Spleen (tissue), 11 donors: ENCODE measurements around the gene DYRK1A. TPM values are rescaled to one million over a fixed set of nuclear protein-coding genes. Genes with fewer than 3 reads are reported as not detected.

Experiments
- DNase-seq: peaks from one replicate; pipeline ENCODE4 v3.0.0-alpha.2; 2020
- H3K27ac ChIP-seq, 8 donors: fragments of 200-600 bp; sonication (generic) in 7 of 8; 1 replicate in 4 of 8; 2 replicates in 4 of 8; pipeline versions ENCODE4 v1.5.0 to v1.8.0; 2016 to 2021; ENCODE audit warnings: inconsistent platforms in 4 of 8, mild to moderate bottlenecking in 4 of 8, moderate library complexity in 1 of 8
- H3K27me3 ChIP-seq, 7 donors: fragments of 200-600 bp; sonication (generic) in 6 of 7; replicated peaks in 1 of 7; 1 replicate in 4 of 7; 2 replicates in 3 of 7; pipeline versions ENCODE4 v1.5.0 to v1.8.0; 2016 to 2021; ENCODE audit warnings: inconsistent platforms in 3 of 7, mild to moderate bottlenecking in 1 of 7
- H3K36me3 ChIP-seq, 6 donors: fragments of 200-600 bp; sonication (generic) in 5 of 6; 1 replicate in 4 of 6; 2 replicates in 2 of 6; pipeline versions ENCODE4 v1.5.0 to v1.8.0; 2016 to 2021; ENCODE audit warnings: inconsistent platforms in 2 of 6
- H3K4me1 ChIP-seq, 6 donors: fragments of 200-600 bp; sonication (generic) in 5 of 6; 1 replicate in 3 of 6; 2 replicates in 3 of 6; pipeline versions ENCODE4 v1.5.0 to v1.8.0; 2016 to 2021; ENCODE audit warnings: inconsistent platforms in 3 of 6
- H3K4me3 ChIP-seq, 8 donors: fragments of 200-600 bp; sonication (generic) in 7 of 8; 1 replicate in 4 of 8; 2 replicates in 4 of 8; pipeline versions ENCODE4 v1.5.0 to v1.8.0; 2016 to 2021; ENCODE audit warnings: inconsistent platforms in 4 of 8, mild to moderate bottlenecking in 4 of 8, moderate library complexity in 2 of 8
- H3K9me3 ChIP-seq, 8 donors: fragments of 200-600 bp; sonication (generic) in 7 of 8; 1 replicate in 4 of 8; 2 replicates in 4 of 8; pipeline versions ENCODE4 v1.5.0 to v1.8.0; 2016 to 2021; ENCODE audit warnings: inconsistent platforms in 4 of 8
- POLR2A ChIP-seq, 3 donors: fragments of 450-650 bp; IDR thresholded peaks; one replicate each; pipeline ENCODE4 v1.5.1; 2017; ENCODE audit warnings: antibody characterized with exemption in 3 of 3, mild to moderate bottlenecking in 1 of 3
- POLR2AphosphoS5 ChIP-seq, 3 donors: sonication (generic); formaldehyde crosslinking; IDR thresholded peaks; one replicate each; pipeline ENCODE4 v1.5.1; 2017; ENCODE audit warnings: antibody characterized with exemption in 3 of 3
- WGBS, 5 donors: extraction: QIAGEN DNeasy Blood & Tissue Kit in 3 of 5; methylation state at CpG; one replicate each; pipeline versions ENCODE4 v1.1.5 to v1.1.7; 2013 to 2018; 5-methylcytosine and 5-hydroxymethylcytosine counted together
- intact Hi-C: fragments of 100-400 bp; cut with DNase I; formaldehyde crosslinking; loops from one replicate; pipeline ENCODE4 v1.15.0; 2023; ENCODE audit warnings: low total_unique reads
- polyA plus RNA-seq, 3 donors: library from polyadenylated mRNA; stranded (reverse); fragments of 200-250 nt; gene quantifications; one replicate each; pipeline ENCODE4 v1.2.1, GENCODE V29; 2013
- total RNA-seq, 7 donors: library from RNA; depleted of rRNA in 3 of 7; stranded (reverse); fragments of >200 nt in 3 of 7; fragmentation: NEBNext Ultra II Directional in 4 of 7; extraction: Animal tissue kit (Norgen Biotek cat#: 25700) in 4 of 7; gene quantifications; one replicate each; pipeline versions ENCODE4 v1.1.0 to v1.2.1, GENCODE V29; 2016 to 2021
- TF ChIP-seq, protein P1 (sequence below), 11 experiments: fragments of 200-600 bp in 7 of 11; fragments of 450-650 bp in 4 of 11; sonication (generic) in 4 of 11; IDR thresholded peaks in 8 of 11; conservative IDR thresholded peaks in 3 of 11; 1 replicate in 7 of 11; 2 replicates in 4 of 11; pipeline versions ENCODE4 v1.4.0 to v1.8.0; 2016 to 2021; ENCODE audit warnings: antibody characterized with exemption in 11 of 11, inconsistent platforms in 4 of 11, mild to moderate bottlenecking in 1 of 11
- donor health status: healthy with polysubstance abuse.
- donor health status: DM: no; HTN: no; CAD: no; lungs with moderate emphysema.
- donor health status: DM: no; HTN: no; CAD: no.
- donor health status: Bipolar disorder and iron deficiency.
- donor health status: healthy.
- donor health status: DM: no; HTN: no; CAD: no.
- donor health status: DM: yes; HTN: yes; CAD: no.

Gene DYRK1A
- total and polyA plus RNA-seq, 10 donors, result 21.9 to 115 (median 95.1) TPM

DNA sequence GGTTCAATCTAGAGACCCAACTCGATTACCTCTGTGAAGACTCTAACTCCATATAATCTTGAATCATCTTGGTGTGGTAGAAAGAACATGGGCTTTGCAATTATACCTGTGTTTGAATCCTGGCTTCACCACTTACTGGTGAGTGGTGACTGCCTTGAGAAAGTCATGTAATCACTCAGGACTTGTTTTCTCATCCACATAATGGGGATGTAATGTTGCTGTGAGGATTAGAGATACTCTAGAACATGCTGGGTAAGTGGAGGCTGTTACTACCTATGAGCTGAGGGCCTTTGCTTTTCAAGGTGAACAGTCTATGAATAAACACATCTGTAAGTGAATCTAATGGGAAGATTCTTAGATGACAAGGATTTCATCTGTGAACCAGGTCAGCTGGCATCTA, 2.6 kb upstream of the DYRK1A start:
- Histone ChIP-seq H3K4me3 (no peak overlapping the region), H3K9me3 (no peaks in the 10 kb centered on the region), H3K4me1 (peaks cover 5 to 27% (median 21%) of the 10 kb centered on the region in 6 donors), H3K27ac (no peak overlapping the region), H3K36me3 (no peaks in the 10 kb centered on the region), H3K27me3 (no peaks in the 10 kb centered on the region)
- WGBS, 5 donors, result 83 to 100% (median 98%) methylated on average over 1 of the region's 1 CpG
- TF ChIP-seq, protein P1, sequence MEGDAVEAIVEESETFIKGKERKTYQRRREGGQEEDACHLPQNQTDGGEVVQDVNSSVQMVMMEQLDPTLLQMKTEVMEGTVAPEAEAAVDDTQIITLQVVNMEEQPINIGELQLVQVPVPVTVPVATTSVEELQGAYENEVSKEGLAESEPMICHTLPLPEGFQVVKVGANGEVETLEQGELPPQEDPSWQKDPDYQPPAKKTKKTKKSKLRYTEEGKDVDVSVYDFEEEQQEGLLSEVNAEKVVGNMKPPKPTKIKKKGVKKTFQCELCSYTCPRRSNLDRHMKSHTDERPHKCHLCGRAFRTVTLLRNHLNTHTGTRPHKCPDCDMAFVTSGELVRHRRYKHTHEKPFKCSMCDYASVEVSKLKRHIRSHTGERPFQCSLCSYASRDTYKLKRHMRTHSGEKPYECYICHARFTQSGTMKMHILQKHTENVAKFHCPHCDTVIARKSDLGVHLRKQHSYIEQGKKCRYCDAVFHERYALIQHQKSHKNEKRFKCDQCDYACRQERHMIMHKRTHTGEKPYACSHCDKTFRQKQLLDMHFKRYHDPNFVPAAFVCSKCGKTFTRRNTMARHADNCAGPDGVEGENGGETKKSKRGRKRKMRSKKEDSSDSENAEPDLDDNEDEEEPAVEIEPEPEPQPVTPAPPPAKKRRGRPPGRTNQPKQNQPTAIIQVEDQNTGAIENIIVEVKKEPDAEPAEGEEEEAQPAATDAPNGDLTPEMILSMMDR (IDR thresholded peaks at IDR 0.05 in 8 of 11, conservative IDR thresholded peaks at IDR 0.05 in 3 of 11), result no peak
- TF ChIP-seq POLR2AphosphoS5 (IDR thresholded peaks at IDR 0.05), result no peak
- TF ChIP-seq POLR2A (IDR thresholded peaks at IDR 0.05), result no peak
- intact Hi-C loops, result loop anchor here (5.0 kb wide), 1 partner anchor 97 kb away; the partner anchor contains the start of gene VPS26C
- no peak for DNase-seq

- peak overlapping the region in 7 of 8 donors; percentile 99 to 100 (median 100) for H3K27ac ChIP-seq
- DNase-seq, result no peak
- intact Hi-C loops, result loop anchor here (5.0 kb wide), 1 partner anchor 97 kb away; the partner anchor contains the start of gene VPS26C
- no peaks in the 10 kb centered on the region for H3K36me3 ChIP-seq
- H3K4me3 ChIP-seq, result peak overlapping the region in 4 of 8 donors; percentile 78 to 88 (median 83)
- H3K27me3 ChIP-seq, result no peaks in the 10 kb centered on the region
- 17 to 29% (median 22%) methylated on average over 7 of the region's 7 CpGs for WGBS, 5 donors
- peaks cover 13 to 33% (median 27%) of the 10 kb centered on the region in 6 donors for H3K4me1 ChIP-seq
- H3K9me3 ChIP-seq, result no peaks in the 10 kb centered on the region
- TF ChIP-seq, protein P1 (IDR thresholded peaks at IDR 0.05 in 8 of 11, conservative IDR thresholded peaks at IDR 0.05 in 3 of 11), result no peak
- TF ChIP-seq POLR2AphosphoS5 (IDR thresholded peaks at IDR 0.05), result no peak
- TF ChIP-seq POLR2A (IDR thresholded peaks at IDR 0.05), result no peak
These were observed 1.9 kb upstream of the DYRK1A start for GRCh38 chr21:37364722-37365121.

DNA sequence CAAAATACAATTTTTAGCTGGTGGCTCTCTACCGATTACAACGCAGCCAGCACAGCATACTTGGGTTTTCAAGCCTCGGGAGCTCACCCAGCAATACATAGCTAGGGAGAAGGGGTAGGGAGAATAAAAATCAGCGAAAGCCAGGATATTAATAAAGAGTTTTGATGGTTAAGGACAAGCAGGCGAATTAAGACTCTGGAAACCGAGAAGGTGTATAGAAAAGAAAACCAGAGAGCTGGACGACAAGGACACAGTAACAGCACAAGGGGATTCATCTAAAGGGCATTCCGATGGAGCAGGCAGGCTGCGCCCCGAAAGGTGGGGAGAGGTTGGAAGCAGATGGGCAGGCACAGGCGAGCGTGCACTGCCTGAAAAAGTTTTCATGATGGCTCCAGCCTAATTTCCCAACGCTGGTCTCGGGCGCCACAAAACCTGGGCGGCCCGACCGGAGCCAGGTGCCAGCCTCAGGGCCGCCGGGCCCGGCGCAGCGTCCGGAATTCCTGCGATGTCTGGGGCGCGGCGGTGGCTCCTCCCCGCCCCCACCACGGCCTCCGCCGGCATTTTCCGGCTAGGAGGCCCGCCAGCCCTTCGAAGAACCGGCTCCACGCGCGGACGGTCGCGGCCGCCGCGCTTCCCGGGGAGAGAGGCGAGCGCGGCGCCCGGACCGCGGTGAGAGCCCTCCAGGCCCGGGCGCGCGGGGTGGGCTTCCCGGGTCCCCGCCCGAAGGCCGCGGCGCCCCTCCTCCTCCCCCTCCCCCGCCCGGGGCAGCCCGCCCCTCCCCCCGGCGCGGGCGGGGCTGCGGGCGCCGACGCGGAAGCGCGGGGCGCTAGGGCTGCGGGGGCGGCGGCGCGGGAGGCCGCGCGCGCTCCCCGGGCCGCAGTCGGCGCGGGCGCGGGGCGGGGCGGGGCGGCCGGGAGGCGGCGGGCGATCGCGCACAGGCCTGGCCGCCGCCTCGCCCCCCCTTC, 774 bp upstream of the DYRK1A start:
- 0 to 1% (median 1%) methylated on average over 21 to 105 of the region's 106 CpGs for WGBS, 5 donors
- no peaks in the 10 kb centered on the region for H3K9me3 ChIP-seq
- peak overlapping the region; percentile 97 to 100 (median 100) for H3K27ac ChIP-seq
- H3K4me1 ChIP-seq, result peaks cover 20 to 44% (median 37%) of the 10 kb centered on the region in 6 donors
- TF ChIP-seq, protein P1 (IDR thresholded peaks at IDR 0.05 in 8 of 11, conservative IDR thresholded peaks at IDR 0.05 in 3 of 11), result no peak
- TF ChIP-seq POLR2A (IDR thresholded peaks at IDR 0.05) (peak in 1 of 3 donors; percentile 41), POLR2AphosphoS5 (IDR thresholded peaks at IDR 0.05) (peak; percentile 75 to 81 (median 78))
- H3K4me3 ChIP-seq, result peak overlapping the region; percentile 62 to 88 (median 74)
- intact Hi-C loops, result no loop called here
- peak; percentile 94 for DNase-seq
- no peaks in the 10 kb centered on the region for H3K36me3 ChIP-seq
- H3K27me3 ChIP-seq, result no peaks in the 10 kb centered on the region

DNA sequence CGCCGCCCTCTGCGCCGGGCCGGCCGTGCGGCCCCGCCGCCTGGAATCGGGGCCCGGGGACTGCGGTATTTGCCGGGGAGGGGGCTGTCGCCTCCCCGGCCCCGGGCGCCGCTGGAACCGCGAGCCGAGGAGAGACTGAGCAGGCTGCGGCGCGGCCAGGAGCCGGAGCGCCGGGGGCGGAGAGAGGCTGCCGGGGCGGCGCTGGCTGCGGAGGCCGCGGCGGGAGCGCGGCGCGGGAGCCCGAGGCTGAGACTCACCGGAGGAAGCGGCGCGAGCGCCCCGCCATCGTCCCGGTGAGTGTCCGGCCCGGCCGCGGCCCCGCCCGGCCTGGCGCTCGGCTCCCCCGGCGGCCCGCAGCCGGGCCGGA, 746 bp downstream of the DYRK1A start:
- intact Hi-C loops, result no loop called here
- H3K36me3 ChIP-seq, result no peaks in the 10 kb centered on the region
- H3K4me1 ChIP-seq, result peaks cover 35 to 59% (median 51%) of the 10 kb centered on the region in 6 donors
- H3K4me3 ChIP-seq, result peak overlapping the region; percentile 57 to 88 (median 74)
- 0 to 2% (median 0%) methylated on average over 24 to 61 of the region's 61 CpGs for WGBS, 5 donors
- TF ChIP-seq POLR2AphosphoS5 (IDR thresholded peaks at IDR 0.05) (no peak), POLR2A (IDR thresholded peaks at IDR 0.05) (no peak)
- TF ChIP-seq, protein P1 (IDR thresholded peaks at IDR 0.05 in 8 of 11, conservative IDR thresholded peaks at IDR 0.05 in 3 of 11), result no peak
- no peaks in the 10 kb centered on the region for H3K9me3 ChIP-seq
- peak; percentile 89 for DNase-seq
- no peaks in the 10 kb centered on the region for H3K27me3 ChIP-seq
- H3K27ac ChIP-seq, result peak overlapping the region; percentile 99 to 100 (median 100)
